HepG2 (cell line): ENCODE results near the gene BRMS1. TPM values are rescaled to one million over a fixed set of nuclear protein-coding genes. Genes with fewer than 3 reads are reported as not detected.
A peak's percentile ranks its signal among the peaks of the same experiment; 100 is the strongest.

ENCODE experiments used
- ATAD3A ChIP-seq: sonication (generic); formaldehyde crosslinking; IDR thresholded peaks from 2 replicates; pipeline ENCODE4 v1.4.0; 2020; ENCODE audit warnings: missing genetic modification reagents
- KAT2B ChIP-seq: fragments of 150-350 bp; IDR thresholded peaks from 2 replicates; pipeline ENCODE4 v1.6.1; 2014; ENCODE audit warnings: low read depth, low read length, borderline replicate concordance
- KAT8 ChIP-seq: IDR thresholded peaks from 2 replicates; pipeline ENCODE4 v1.6.1; 2016; ENCODE audit warnings: missing genetic modification reagents, missing compliant biosample characterization
- SP4 ChIP-seq: sonication (generic); formaldehyde crosslinking; IDR thresholded peaks from 2 replicates; pipeline ENCODE4 v1.8.1; 2023; ENCODE audit warnings: mild to moderate bottlenecking, missing genetic modification reagents
- YEATS4 ChIP-seq: sonication (generic); formaldehyde crosslinking; IDR thresholded peaks from 2 replicates; pipeline ENCODE4 v1.4.0; 2020; ENCODE audit warnings: missing genetic modification reagents, borderline replicate concordance
- ZNF354B ChIP-seq: sonication (generic); formaldehyde crosslinking; IDR thresholded peaks from 2 replicates; pipeline ENCODE4 v1.8.0; 2022; ENCODE audit warnings: mild to moderate bottlenecking, missing genetic modification reagents
- ZNF577 ChIP-seq: sonication (generic); formaldehyde crosslinking; IDR thresholded peaks from 2 replicates; pipeline ENCODE4 v1.4.0; 2020; ENCODE audit warnings: mild to moderate bottlenecking, low read depth, missing genetic modification reagents, borderline replicate concordance
- polyA plus RNA-seq, 8 experiments: library from polyadenylated mRNA; depleted of rRNA in 3 of 8; stranded (reverse) in 7 of 8; unstranded in 1 of 8; fragments of >200 nt; fragmentation: Illumina TruSeq in 4 of 8; extraction: Trizol in 4 of 8; gene quantifications; 2 replicates each; pipeline versions ENCODE4 v1.2.1 to v1.2.3, GENCODE V29; 2011 to 2016; ENCODE audit warnings: low read depth in 4 of 8, missing spikeins in 1 of 8, mixed read lengths in 1 of 8; ENCODE audit not compliant: insufficient read depth in 1 of 8
- total RNA-seq, 5 experiments: library from RNA; depleted of rRNA; stranded (reverse); fragments of >200 nt; fragmentation: Illumina TruSeq; extraction: Trizol; gene quantifications; 2 replicates each; pipeline ENCODE4 v1.2.3, GENCODE V29; 2016; ENCODE audit warnings: low read depth in 1 of 5
- TF ChIP-seq, protein P1 (sequence below): sonication (generic); formaldehyde crosslinking; IDR thresholded peaks from 2 replicates; pipeline ENCODE4 v1.4.0; 2020; ENCODE audit warnings: mild to moderate bottlenecking, missing genetic modification reagents
- TF ChIP-seq, protein P2 (sequence below): sonication (generic); formaldehyde crosslinking; IDR thresholded peaks from 2 replicates; pipeline ENCODE4 v1.4.0; 2020; ENCODE audit warnings: missing genetic modification reagents
- TF ChIP-seq, protein P3 (sequence below), 2 experiments: sonication (generic) in 1 of 2; formaldehyde crosslinking in 1 of 2; IDR thresholded peaks; 2 replicates each; pipeline versions ENCODE4 v1.4.0 to v1.6.1; 2018 to 2020; ENCODE audit warnings: missing genetic modification reagents in 2 of 2, borderline replicate concordance in 1 of 2, low read depth in 1 of 2, mild to moderate bottlenecking in 1 of 2, missing biosample characterization in 1 of 2
- TF ChIP-seq, protein P4 (sequence below): sonication (generic); formaldehyde crosslinking; IDR thresholded peaks from 2 replicates; pipeline ENCODE4 v1.8.1; 2023; ENCODE audit warnings: mild to moderate bottlenecking, missing genetic modification reagents, borderline replicate concordance
- TF ChIP-seq, protein P5 (sequence below): sonication (generic); formaldehyde crosslinking; IDR thresholded peaks from 2 replicates; pipeline ENCODE4 v1.4.0; 2020; ENCODE audit warnings: missing genetic modification reagents
- TF ChIP-seq, protein P6 (sequence below): IDR thresholded peaks from 2 replicates; pipeline ENCODE4 v1.6.1; 2016; ENCODE audit warnings: mild to moderate bottlenecking

Gene BRMS1
- total and polyA plus RNA-seq, 2 of the 13 experiments (the other 11 are each of a cell fraction or from before 2014, with no cell fraction given): 15.8 to 55.7 TPM

DNA sequence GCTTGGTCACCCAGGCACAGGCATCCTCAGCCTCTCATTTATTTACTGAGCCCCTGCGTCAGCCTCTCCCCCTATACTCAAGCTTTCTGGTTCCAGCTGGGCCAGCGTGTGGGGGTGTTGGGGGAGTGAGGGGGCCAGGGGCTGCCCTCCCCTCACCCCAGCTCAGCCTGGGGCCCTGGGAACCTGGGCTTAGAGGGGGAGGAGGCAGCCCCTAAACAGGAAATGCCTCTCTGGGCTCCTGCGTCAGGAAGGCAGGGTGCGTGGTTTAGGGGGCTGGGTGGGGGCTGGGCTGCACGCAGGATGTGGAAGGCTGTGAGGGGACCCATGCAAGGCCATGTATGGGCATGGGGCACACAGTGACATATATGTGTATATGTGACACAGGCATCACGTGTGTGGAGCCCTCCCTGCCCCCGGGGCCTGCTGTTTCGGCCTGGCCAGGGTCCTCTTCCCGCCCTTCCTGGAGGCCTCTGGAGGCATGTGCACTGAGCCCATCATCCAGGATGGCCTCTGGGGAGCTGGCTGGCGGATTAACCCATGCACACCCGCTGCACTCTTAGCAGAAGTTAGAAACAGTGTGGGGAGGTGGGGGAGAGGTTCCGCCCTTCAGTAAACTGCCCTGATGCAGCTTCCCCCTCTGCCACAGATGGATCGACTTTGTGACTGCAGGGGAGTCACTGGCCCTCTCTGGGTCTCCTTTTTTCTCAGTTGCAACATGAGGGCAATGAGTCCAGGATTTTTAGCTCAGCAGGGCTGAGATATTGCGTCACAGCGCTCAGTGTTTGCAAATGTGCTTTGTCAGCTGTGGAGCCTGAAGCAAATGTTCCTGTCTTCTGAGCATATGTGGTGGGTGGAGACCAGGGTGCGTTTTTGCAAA lies 26.9 kb downstream of the BRMS1 start (continued):
- TF ChIP-seq, protein P1, sequence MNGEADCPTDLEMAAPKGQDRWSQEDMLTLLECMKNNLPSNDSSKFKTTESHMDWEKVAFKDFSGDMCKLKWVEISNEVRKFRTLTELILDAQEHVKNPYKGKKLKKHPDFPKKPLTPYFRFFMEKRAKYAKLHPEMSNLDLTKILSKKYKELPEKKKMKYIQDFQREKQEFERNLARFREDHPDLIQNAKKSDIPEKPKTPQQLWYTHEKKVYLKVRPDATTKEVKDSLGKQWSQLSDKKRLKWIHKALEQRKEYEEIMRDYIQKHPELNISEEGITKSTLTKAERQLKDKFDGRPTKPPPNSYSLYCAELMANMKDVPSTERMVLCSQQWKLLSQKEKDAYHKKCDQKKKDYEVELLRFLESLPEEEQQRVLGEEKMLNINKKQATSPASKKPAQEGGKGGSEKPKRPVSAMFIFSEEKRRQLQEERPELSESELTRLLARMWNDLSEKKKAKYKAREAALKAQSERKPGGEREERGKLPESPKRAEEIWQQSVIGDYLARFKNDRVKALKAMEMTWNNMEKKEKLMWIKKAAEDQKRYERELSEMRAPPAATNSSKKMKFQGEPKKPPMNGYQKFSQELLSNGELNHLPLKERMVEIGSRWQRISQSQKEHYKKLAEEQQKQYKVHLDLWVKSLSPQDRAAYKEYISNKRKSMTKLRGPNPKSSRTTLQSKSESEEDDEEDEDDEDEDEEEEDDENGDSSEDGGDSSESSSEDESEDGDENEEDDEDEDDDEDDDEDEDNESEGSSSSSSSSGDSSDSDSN: peak; percentile 53; the same call in 1 of the 2 replicates
- TF ChIP-seq, protein P2, sequence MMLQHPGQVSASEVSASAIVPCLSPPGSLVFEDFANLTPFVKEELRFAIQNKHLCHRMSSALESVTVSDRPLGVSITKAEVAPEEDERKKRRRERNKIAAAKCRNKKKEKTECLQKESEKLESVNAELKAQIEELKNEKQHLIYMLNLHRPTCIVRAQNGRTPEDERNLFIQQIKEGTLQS (CRISPR knock-in tag): peak; percentile 61; the same call in 1 of the 2 replicates
- 0 out of 2 replicates have a peak, but pooled peaks have one; percentile 12 for TF ChIP-seq SP4 (CRISPR knock-in tag)
- TF ChIP-seq, protein P3, sequence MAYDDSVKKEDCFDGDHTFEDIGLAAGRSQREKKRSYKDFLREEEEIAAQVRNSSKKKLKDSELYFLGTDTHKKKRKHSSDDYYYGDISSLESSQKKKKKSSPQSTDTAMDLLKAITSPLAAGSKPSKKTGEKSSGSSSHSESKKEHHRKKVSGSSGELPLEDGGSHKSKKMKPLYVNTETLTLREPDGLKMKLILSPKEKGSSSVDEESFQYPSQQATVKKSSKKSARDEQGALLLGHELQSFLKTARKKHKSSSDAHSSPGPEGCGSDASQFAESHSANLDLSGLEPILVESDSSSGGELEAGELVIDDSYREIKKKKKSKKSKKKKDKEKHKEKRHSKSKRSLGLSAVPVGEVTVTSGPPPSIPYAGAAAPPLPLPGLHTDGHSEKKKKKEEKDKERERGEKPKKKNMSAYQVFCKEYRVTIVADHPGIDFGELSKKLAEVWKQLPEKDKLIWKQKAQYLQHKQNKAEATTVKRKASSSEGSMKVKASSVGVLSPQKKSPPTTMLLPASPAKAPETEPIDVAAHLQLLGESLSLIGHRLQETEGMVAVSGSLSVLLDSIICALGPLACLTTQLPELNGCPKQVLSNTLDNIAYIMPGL (CRISPR knock-in tag; IDR thresholded peaks at IDR 0.05; ENCODE audit: borderline replicate concordance in 1 of 2, low read depth in 1 of 2): peak in 1 of 2 experiments; percentile 28; a peak in 1 of 4 replicates
- TF ChIP-seq, protein P4, sequence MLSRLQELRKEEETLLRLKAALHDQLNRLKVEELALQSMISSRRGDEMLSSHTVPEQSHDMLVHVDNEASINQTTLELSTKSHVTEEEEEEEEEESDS (CRISPR knock-in tag): no peak
- no peak for TF ChIP-seq ZNF577 (CRISPR knock-in tag)
- no peak for TF ChIP-seq ATAD3A (CRISPR knock-in tag)
- no peak for TF ChIP-seq KAT2B
- TF ChIP-seq, protein P5, sequence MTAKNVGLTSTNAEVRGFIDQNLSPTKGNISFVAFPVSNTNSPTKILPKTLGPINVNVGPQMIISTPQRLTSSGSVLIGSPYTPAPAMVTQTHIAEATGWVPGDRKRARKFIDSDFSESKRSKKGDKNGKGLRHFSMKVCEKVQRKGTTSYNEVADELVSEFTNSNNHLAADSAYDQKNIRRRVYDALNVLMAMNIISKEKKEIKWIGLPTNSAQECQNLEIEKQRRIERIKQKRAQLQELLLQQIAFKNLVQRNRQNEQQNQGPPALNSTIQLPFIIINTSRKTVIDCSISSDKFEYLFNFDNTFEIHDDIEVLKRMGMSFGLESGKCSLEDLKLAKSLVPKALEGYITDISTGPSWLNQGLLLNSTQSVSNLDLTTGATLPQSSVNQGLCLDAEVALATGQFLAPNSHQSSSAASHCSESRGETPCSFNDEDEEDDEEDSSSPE (CRISPR knock-in tag): peak; percentile 49; the same call in 1 of the 2 replicates
- TF ChIP-seq, protein P6, sequence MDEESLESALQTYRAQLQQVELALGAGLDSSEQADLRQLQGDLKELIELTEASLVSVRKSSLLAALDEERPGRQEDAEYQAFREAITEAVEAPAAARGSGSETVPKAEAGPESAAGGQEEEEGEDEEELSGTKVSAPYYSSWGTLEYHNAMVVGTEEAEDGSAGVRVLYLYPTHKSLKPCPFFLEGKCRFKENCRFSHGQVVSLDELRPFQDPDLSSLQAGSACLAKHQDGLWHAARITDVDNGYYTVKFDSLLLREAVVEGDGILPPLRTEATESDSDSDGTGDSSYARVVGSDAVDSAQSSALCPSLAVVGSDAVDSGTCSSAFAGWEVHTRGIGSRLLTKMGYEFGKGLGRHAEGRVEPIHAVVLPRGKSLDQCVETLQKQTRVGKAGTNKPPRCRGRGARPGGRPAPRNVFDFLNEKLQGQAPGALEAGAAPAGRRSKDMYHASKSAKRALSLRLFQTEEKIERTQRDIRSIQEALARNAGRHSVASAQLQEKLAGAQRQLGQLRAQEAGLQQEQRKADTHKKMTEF: 0 out of 2 replicates have a peak, but pooled peaks have one; percentile 30
- 0 out of 2 replicates have a peak, but pooled peaks have one; percentile 47 for TF ChIP-seq YEATS4 (CRISPR knock-in tag)
- 0 out of 2 replicates have a peak, but pooled peaks have one; percentile 18 for TF ChIP-seq KAT8 (CRISPR knock-in tag)
- TF ChIP-seq ZNF354B (CRISPR knock-in tag): no peak
